Gastroesophageal sphincter (tissue), 4 donors: Measurements from ENCODE around the gene TMEM164. TPM values are rescaled to one million over a fixed set of nuclear protein-coding genes. Genes with fewer than 3 reads are reported as not detected.

Experiments used
- ATAC-seq: fragments of 150-250 bp; one replicate; pipeline ENCODE4 v1.9.1; 2016; ENCODE audit warnings: mild to moderate bottlenecking, moderate library complexity
- H3K27ac ChIP-seq, 4 donors: fragments of 200-600 bp; sonication (generic) in 3 of 4; 1 replicate in 3 of 4; 2 replicates in 1 of 4; pipeline ENCODE4 v1.5.1; 2016 to 2019
- H3K27me3 ChIP-seq: fragments of 200-600 bp; sonication (generic); one replicate; pipeline ENCODE4 v1.5.1; 2019
- H3K36me3 ChIP-seq, 2 donors: fragments of 200-600 bp; sonication (generic); one replicate each; pipeline ENCODE4 v1.5.1; 2019; ENCODE audit warnings: control low read depth in 1 of 2
- H3K4me1 ChIP-seq, 3 donors: fragments of 200-600 bp; sonication (generic); 1 replicate in 2 of 3; 2 replicates in 1 of 3; pipeline ENCODE4 v1.5.1; 2016 to 2019; ENCODE audit warnings: control low read depth in 2 of 3
- H3K4me3 ChIP-seq, 2 donors: fragments of 200-600 bp; sonication (generic); one replicate each; pipeline ENCODE4 v1.5.1; 2019; ENCODE audit warnings: mild to moderate bottlenecking in 1 of 2, moderate library complexity in 1 of 2
- H3K9me3 ChIP-seq, 3 donors: fragments of 200-600 bp; sonication (generic); one replicate each; pipeline ENCODE4 v1.5.1; 2017 to 2019; ENCODE audit warnings: control low read depth in 2 of 3
- EP300 ChIP-seq: sonication (generic); formaldehyde crosslinking; IDR thresholded peaks from one replicate; pipeline ENCODE4 v1.6.1; 2017; ENCODE audit warnings: antibody characterized with exemption, mild to moderate bottlenecking
- POLR2A ChIP-seq, 2 donors: fragments of 450-650 bp; IDR thresholded peaks; one replicate each; pipeline ENCODE4 v1.6.1; 2017; ENCODE audit warnings: antibody characterized with exemption in 2 of 2, mild to moderate bottlenecking in 2 of 2, moderate library complexity in 1 of 2
- POLR2AphosphoS5 ChIP-seq: sonication (generic); formaldehyde crosslinking; IDR thresholded peaks from one replicate; pipeline ENCODE4 v1.6.1; 2017; ENCODE audit warnings: antibody characterized with exemption
- WGBS, 2 donors: methylation state at CpG; one replicate each; pipeline ENCODE4 v1.1.5; 2018; ENCODE audit warnings: low coverage in 1 of 2; 5-methylcytosine and 5-hydroxymethylcytosine counted together
- total RNA-seq, 4 donors: library from RNA; depleted of rRNA; stranded (reverse); fragments of >200 nt; gene quantifications; one replicate each; pipeline ENCODE4 v1.1.0, GENCODE V29; 2016
- TF ChIP-seq, protein P1 (sequence below), 4 experiments: fragments of 200-600 bp in 2 of 4; fragments of 450-650 bp in 2 of 4; sonication (generic) in 1 of 4; IDR thresholded peaks; one replicate each; pipeline ENCODE4 v1.5.1; 2017 to 2019; ENCODE audit warnings: antibody characterized with exemption in 4 of 4, mild to moderate bottlenecking in 2 of 4, moderate library complexity in 2 of 4

Gene TMEM164
- total RNA-seq, 4 donors from 2014 or later: 7.8 to 12.9 (median 11.7) TPM

DNA sequence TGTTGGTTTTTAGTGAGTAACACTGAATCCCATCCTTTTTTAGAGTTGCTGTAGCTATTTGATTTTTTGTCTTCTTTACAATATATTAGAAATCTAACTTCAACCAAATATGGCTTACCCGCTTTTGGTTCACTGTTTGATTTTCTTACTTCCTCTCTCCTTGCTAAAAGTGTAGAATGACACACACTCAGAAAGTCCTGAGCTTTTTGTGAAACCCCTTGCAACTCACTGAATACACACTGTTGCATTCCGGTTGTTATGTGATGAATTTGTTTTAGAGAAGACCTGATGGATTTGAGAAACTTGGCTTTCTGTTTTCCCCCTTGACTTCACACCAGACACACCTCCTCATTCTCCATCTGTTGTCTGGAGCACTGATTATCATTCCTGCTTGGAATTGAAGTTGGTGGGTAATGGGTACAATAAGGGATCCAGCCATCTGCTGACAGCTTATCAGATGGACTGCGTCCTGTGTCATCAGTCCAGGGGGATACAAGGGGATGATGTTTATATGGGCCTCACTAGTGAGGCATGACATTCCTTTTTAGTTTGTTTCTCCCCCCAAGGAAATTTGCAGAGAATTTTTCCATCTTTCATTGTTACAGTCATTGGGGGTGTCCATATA lies 5.2 kb downstream of the TMEM164 start:
- 83 to 100% methylated on average over 2 of the region's 3 CpGs for WGBS, 2 donors
- Histone ChIP-seq H3K36me3 (no peaks in the 10 kb centered on the region), H3K9me3 (no peaks in the 10 kb centered on the region), H3K4me3 (no peak overlapping the region), H3K27ac (no peak overlapping the region), H3K4me1 (peaks cover 0 to 36% (median 0%) of the 10 kb centered on the region in 3 donors), H3K27me3 (no peaks in the 10 kb centered on the region)
- no peak for ATAC-seq
- TF ChIP-seq POLR2A (IDR thresholded peaks at IDR 0.05): no peak
- TF ChIP-seq, protein P1, sequence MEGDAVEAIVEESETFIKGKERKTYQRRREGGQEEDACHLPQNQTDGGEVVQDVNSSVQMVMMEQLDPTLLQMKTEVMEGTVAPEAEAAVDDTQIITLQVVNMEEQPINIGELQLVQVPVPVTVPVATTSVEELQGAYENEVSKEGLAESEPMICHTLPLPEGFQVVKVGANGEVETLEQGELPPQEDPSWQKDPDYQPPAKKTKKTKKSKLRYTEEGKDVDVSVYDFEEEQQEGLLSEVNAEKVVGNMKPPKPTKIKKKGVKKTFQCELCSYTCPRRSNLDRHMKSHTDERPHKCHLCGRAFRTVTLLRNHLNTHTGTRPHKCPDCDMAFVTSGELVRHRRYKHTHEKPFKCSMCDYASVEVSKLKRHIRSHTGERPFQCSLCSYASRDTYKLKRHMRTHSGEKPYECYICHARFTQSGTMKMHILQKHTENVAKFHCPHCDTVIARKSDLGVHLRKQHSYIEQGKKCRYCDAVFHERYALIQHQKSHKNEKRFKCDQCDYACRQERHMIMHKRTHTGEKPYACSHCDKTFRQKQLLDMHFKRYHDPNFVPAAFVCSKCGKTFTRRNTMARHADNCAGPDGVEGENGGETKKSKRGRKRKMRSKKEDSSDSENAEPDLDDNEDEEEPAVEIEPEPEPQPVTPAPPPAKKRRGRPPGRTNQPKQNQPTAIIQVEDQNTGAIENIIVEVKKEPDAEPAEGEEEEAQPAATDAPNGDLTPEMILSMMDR (IDR thresholded peaks at IDR 0.05): no peak
- no peak for TF ChIP-seq POLR2AphosphoS5
- TF ChIP-seq EP300: no peak

DNA sequence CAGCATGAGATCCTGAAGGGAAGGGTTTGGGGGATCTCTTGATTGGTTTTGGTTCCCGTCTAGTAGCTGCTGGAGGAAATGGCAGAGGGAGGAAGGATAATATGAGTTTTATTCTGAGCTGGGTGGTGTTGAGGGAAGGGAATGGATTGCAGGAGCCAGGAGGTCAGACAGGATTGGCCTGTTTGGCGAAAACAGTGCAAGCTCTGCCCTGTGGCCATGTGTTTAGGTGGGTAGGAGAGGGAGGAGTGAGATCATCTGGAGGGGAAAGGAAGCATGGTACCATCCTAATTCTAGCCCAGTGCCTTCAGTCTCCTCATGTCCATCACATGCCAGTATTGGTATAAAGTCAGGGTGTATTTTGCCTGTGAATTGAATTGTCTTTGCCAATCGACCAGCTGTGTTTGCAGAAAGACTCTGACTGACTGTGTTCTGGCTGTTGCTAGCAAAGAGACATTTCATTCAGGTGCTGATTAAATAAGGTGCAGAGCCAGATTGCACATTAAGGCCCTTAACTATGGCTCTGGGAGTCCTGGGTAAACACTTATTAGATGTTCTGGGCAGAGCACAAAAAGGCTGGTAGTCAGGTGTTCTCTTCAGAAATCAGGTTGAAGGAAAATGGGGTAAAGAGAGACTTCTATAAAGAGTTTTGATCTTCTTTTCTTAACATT lies 10.0 kb downstream of the TMEM164 start:
- Histone ChIP-seq H3K4me3 (no peak overlapping the region), H3K27ac (no peak overlapping the region), H3K4me1 (peaks cover 0 to 10% (median 0%) of the 10 kb centered on the region in 3 donors), H3K36me3 (no peaks in the 10 kb centered on the region), H3K27me3 (no peaks in the 10 kb centered on the region), H3K9me3 (no peaks in the 10 kb centered on the region)
- 50% methylated on average over 2 of the region's 3 CpGs; no CpG with 5 or more reads in 1 of the 2 donors for WGBS, 2 donors
- no peak for TF ChIP-seq POLR2AphosphoS5
- no peak for TF ChIP-seq POLR2A (IDR thresholded peaks at IDR 0.05)
- TF ChIP-seq EP300: no peak
- TF ChIP-seq, protein P1 (IDR thresholded peaks at IDR 0.05): no peak
- no peak for ATAC-seq

DNA sequence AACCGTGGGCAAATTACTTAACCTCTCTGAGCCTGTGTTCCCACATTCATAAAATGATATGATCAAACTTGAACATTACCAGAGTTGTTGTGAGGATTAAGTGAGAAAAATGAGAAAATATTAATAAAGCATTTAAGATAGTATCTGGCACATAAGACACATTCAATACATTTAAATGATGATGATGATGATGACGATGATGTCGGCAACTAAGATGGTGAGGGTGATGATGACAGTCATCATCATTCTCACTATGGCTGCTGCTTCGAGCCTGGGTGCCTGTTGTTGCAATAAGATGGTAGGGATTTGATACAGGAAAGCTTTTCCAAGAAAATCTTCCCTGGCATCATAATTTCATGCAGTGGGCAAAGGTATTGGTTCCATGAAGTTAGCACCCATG lies 11.1 kb downstream of the TMEM164 start:
- Histone ChIP-seq H3K27me3 (no peaks in the 10 kb centered on the region), H3K9me3 (no peaks in the 10 kb centered on the region), H3K4me1 (peaks cover 0 to 10% (median 0%) of the 10 kb centered on the region in 3 donors), H3K4me3 (no peak overlapping the region), H3K36me3 (no peaks in the 10 kb centered on the region), H3K27ac (no peak overlapping the region)
- no peak for TF ChIP-seq EP300
- TF ChIP-seq POLR2A (IDR thresholded peaks at IDR 0.05): no peak
- TF ChIP-seq POLR2AphosphoS5: no peak
- WGBS, 2 donors: 66 to 83% methylated on average over 3 to 4 of the region's 4 CpGs
- ATAC-seq: no peak

GRCh38 chrX:110015032-110015431 lies 12.1 kb downstream of the TMEM164 start:
- no peaks in the 10 kb centered on the region for H3K36me3 ChIP-seq
- peaks cover 0 to 10% (median 0%) of the 10 kb centered on the region in 3 donors for H3K4me1 ChIP-seq
- H3K4me3 ChIP-seq: no peak overlapping the region
- TF ChIP-seq POLR2A (IDR thresholded peaks at IDR 0.05): no peak
- TF ChIP-seq, protein P1 (IDR thresholded peaks at IDR 0.05): no peak
- no peak for TF ChIP-seq POLR2AphosphoS5
- no peak for TF ChIP-seq EP300
- H3K9me3 ChIP-seq: no peaks in the 10 kb centered on the region
- no peak overlapping the region for H3K27ac ChIP-seq
- no peak for ATAC-seq
- WGBS, 2 donors: 50 to 100% methylated on average over 1 to 2 of the region's 2 CpGs
- no peaks in the 10 kb centered on the region for H3K27me3 ChIP-seq

GRCh38 chrX:110015915-110016314 lies 13.0 kb downstream of the TMEM164 start:
- H3K27ac ChIP-seq: no peak overlapping the region
- 80% methylated on average over 1 of the region's 5 CpGs; no CpG with 5 or more reads in 1 of the 2 donors for WGBS, 2 donors
- no peak overlapping the region for H3K4me3 ChIP-seq
- H3K36me3 ChIP-seq: no peaks in the 10 kb centered on the region
- H3K9me3 ChIP-seq: no peaks in the 10 kb centered on the region
- TF ChIP-seq EP300: no peak
- no peak for TF ChIP-seq POLR2AphosphoS5
- TF ChIP-seq, protein P1 (IDR thresholded peaks at IDR 0.05): no peak
- TF ChIP-seq POLR2A (IDR thresholded peaks at IDR 0.05): no peak
- no peak for ATAC-seq
- H3K27me3 ChIP-seq: no peaks in the 10 kb centered on the region
- H3K4me1 ChIP-seq: peaks cover 0 to 16% (median 0%) of the 10 kb centered on the region in 3 donors
